SK-N-MC (cell line): ENCODE results near the gene RBBP7.

ENCODE experiments used
- EZH2 ChIP-seq: fragments of 200-600 bp; sonication (generic); IDR thresholded peaks from one replicate; pipeline ENCODE4 v1.6.1; 2017; ENCODE audit warnings: antibody characterized with exemption
- FOXP2 ChIP-seq: optimal IDR thresholded peaks from 2 replicates; pipeline ENCODE3; 2011; ENCODE audit warnings: mild to moderate bottlenecking, moderate library complexity; ENCODE audit not compliant: insufficient read depth; ENCODE audit errors: extremely low read length, control extremely low read depth
- POLR2AphosphoS5 ChIP-seq: IDR thresholded peaks from 2 replicates; pipeline ENCODE4 v1.6.1; 2012; ENCODE audit warnings: mild to moderate bottlenecking, low read depth, low read length, borderline replicate concordance

GRCh38 chrX:16825264-16826035 is 44.7 kb downstream of the RBBP7 start:
- TF ChIP-seq POLR2AphosphoS5 (no peak), EZH2 (no peak), FOXP2 (no peak)
